Thymus (tissue), 14 donors: Measurements from ENCODE around the gene PLCXD1. TPM values are rescaled to one million over a fixed set of nuclear protein-coding genes. Genes with fewer than 3 reads are reported as not detected.
"Not testable (repeated sequence)": the region's sequence is repeated elsewhere in the genome, so short reads cannot be mapped to it uniquely, and the experiment has no call there.

Experiments used
- DNase-seq, 9 donors: peaks; one replicate each; pipeline ENCODE4 v3.0.0-alpha.2; 2013; ENCODE audit warnings: low spot score in 9 of 9, low read depth in 6 of 9, missing footprints in 1 of 9
- H3K27ac ChIP-seq, 2 donors: one replicate each; pipeline ENCODE4 v1.5.1; 2013; ENCODE audit warnings: control low read depth in 1 of 2, low read depth in 1 of 2, low read length in 1 of 2, mild to moderate bottlenecking in 1 of 2, moderate library complexity in 1 of 2
- H3K27me3 ChIP-seq, 2 donors: one replicate each; pipeline ENCODE4 v1.5.1; 2013; ENCODE audit warnings: low read length in 1 of 2; ENCODE audit not compliant: control insufficient read depth in 2 of 2, insufficient read depth in 1 of 2
- H3K36me3 ChIP-seq, 2 donors: one replicate each; pipeline ENCODE4 v1.5.1; 2013; ENCODE audit warnings: low read length in 1 of 2, mild to moderate bottlenecking in 1 of 2, moderate library complexity in 1 of 2; ENCODE audit not compliant: control insufficient read depth in 2 of 2, insufficient read depth in 2 of 2
- H3K4me1 ChIP-seq, 2 donors: one replicate each; pipeline ENCODE4 v1.5.1; 2013; ENCODE audit warnings: low read length in 2 of 2; ENCODE audit not compliant: control insufficient read depth in 2 of 2, insufficient read depth in 2 of 2
- H3K4me3 ChIP-seq, 2 donors: one replicate each; pipeline ENCODE4 v1.5.1; 2013; ENCODE audit warnings: low read length in 2 of 2, control low read depth in 1 of 2, mild to moderate bottlenecking in 1 of 2
- H3K9me3 ChIP-seq, 2 donors: one replicate each; pipeline ENCODE4 v1.5.1; 2013; ENCODE audit warnings: low read length in 1 of 2, mild to moderate bottlenecking in 1 of 2; ENCODE audit not compliant: control insufficient read depth in 2 of 2, insufficient read depth in 1 of 2
- WGBS: extraction: QIAGEN DNeasy Blood & Tissue Kit; methylation state at CpG from one replicate; pipeline ENCODE4 v1.1.7; 2013; 5-methylcytosine and 5-hydroxymethylcytosine counted together
- long read RNA-seq, 10 donors: transcript quantifications; one replicate each; lab custom pipeline, GENCODE V29; 2026
- polyA plus RNA-seq: library from polyadenylated mRNA; stranded (reverse); fragments of 200-250 nt; gene quantifications from one replicate; pipeline ENCODE4 v1.2.3, GENCODE V29; 2013
- total RNA-seq: library from RNA; stranded (reverse); fragments of 120-200 nt; gene quantifications from one replicate; pipeline ENCODE4 v1.2.4, GENCODE V29; 2013
- donor health status: healthy.

The PLCXD1 gene, protein sequence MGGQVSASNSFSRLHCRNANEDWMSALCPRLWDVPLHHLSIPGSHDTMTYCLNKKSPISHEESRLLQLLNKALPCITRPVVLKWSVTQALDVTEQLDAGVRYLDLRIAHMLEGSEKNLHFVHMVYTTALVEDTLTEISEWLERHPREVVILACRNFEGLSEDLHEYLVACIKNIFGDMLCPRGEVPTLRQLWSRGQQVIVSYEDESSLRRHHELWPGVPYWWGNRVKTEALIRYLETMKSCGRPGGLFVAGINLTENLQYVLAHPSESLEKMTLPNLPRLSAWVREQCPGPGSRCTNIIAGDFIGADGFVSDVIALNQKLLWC
- total RNA-seq, result 15.4 TPM
- polyA plus RNA-seq, result 11.7 TPM
- long read RNA-seq, donor 1, result 0 reads
- long read RNA-seq, donor 2, full-length matches to known transcripts, result 3 of 102 reads
- long read RNA-seq, donor 2, partial matches to known transcripts, result 99 of 102 reads
- long read RNA-seq, donor 2, other reads (novel, unspliced or antisense), result 0 of 102 reads
- long read RNA-seq, donor 3, partial matches to known transcripts, result 112 of 115 reads
- long read RNA-seq, donor 3, other reads (novel, unspliced or antisense), result 0 of 115 reads
- long read RNA-seq, donor 4, partial matches to known transcripts, result 19 of 19 reads
- long read RNA-seq, donor 4, other reads (novel, unspliced or antisense), result 0 of 19 reads
- long read RNA-seq, donor 5, partial matches to known transcripts, result 122 of 122 reads
- long read RNA-seq, donor 5, other reads (novel, unspliced or antisense), result 0 of 122 reads
- long read RNA-seq, donor 6, full-length matches to known transcripts, result 2 of 47 reads
- long read RNA-seq, donor 6, partial matches to known transcripts, result 45 of 47 reads
- long read RNA-seq, donor 6, other reads (novel, unspliced or antisense), result 0 of 47 reads
- long read RNA-seq, donor 7, full-length matches to known transcripts, result 2 of 16 reads
- long read RNA-seq, donor 7, partial matches to known transcripts, result 14 of 16 reads
- long read RNA-seq, donor 7, other reads (novel, unspliced or antisense), result 0 of 16 reads
- long read RNA-seq, donor 8, partial matches to known transcripts, result 14 of 14 reads
- long read RNA-seq, donor 8, other reads (novel, unspliced or antisense), result 0 of 14 reads
- long read RNA-seq, donor 9, partial matches to known transcripts, result 12 of 12 reads
- long read RNA-seq, donor 9, other reads (novel, unspliced or antisense), result 0 of 12 reads
- long read RNA-seq, donor 10, full-length matches to known transcripts, result 1 of 20 reads
- long read RNA-seq, donor 10, partial matches to known transcripts, result 19 of 20 reads
- long read RNA-seq, donor 10, other reads (novel, unspliced or antisense), result 0 of 20 reads

DNA sequence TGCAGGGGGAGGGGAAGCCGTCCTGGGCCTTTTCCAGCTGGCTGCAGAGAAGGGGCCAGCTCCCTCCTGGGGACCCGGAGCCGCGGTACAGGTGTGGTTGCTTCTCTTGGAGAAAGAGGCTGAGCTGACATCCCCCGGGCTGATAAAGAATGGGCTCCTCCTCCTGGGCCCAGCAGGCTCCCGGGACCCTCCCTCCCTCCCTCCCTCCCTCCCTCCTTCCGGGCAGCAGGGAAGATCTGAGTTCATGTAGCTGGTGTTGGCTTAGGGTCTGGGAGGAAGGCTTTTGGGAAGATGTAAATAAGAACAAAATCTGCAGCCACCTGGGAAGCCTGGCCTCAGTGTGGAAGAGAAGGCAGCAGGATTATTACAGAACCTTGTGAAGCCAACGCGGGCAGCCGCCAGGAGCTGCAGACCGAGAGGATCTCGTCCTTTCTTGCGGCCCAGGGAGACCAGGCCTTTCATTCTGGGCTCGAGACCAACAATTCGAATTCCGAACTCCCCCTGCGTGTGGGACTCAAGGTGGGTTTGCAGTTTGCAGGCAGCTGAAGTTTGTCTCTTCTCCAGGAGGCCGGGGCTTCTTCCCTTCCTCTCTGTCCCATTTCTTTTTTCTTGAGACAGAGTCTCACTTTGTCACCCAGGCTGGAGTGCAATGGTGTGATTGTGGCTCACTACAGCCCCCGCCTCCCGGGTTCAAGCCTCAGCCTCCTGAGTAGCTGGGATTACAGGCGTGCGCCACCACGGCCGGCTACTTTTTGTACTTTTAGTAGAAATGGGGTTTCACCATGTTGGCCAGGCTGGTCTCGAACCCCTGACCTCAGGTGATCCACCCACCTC lies at the start of gene PLCXD1:
Gene PLCXD1, plus strand, starts transcription at position 216 of the 834 bp plus-strand sequence. CDS start 2,807 bp downstream, outside the sequence.
- Histone ChIP-seq H3K4me1 (peaks cover 2 to 16% of the 10 kb centered on the region in 2 donors), H3K9me3 (no peaks in the 10 kb centered on the region), H3K27me3 (peaks cover 7% of the 10 kb centered on the region in 2 donors), H3K27ac (peak within 1 kb of the TSS; percentile 79 to 88), H3K4me3 (peak within 1 kb of the TSS; percentile 22 to 25), H3K36me3 (peaks cover 4 to 19% of the 10 kb centered on the region in 2 donors)
- WGBS, result 52% methylated on average over 25 of the region's 25 CpGs
- peak in 6 of 9 donors; percentile 23 to 67 (median 32) for DNase-seq

GRCh38 chrX:231637-232277 lies 49.4 kb upstream of the PLCXD1 start:
- WGBS, result no CpG with 5 or more reads among the region's 45 CpGs
- not testable (repeated sequence) for H3K9me3 ChIP-seq, H3K4me1 ChIP-seq, H3K36me3 ChIP-seq, H3K4me3 ChIP-seq, DNase-seq, H3K27ac ChIP-seq, H3K27me3 ChIP-seq

GRCh38 chrX:232278-232655 lies 48.9 kb upstream of the PLCXD1 start:
- H3K4me3 ChIP-seq, H3K36me3 ChIP-seq, DNase-seq, H3K9me3 ChIP-seq, H3K4me1 ChIP-seq, H3K27me3 ChIP-seq, H3K27ac ChIP-seq: not testable (repeated sequence)
- no CpG with 5 or more reads among the region's 42 CpGs for WGBS

- not testable (repeated sequence) for DNase-seq, H3K9me3 ChIP-seq, H3K4me3 ChIP-seq, H3K36me3 ChIP-seq, H3K27ac ChIP-seq, H3K4me1 ChIP-seq, H3K27me3 ChIP-seq
- no CpG with 5 or more reads among the region's 6 CpGs for WGBS
Measured at GRCh38 chrX:236201-236600, 45.0 kb upstream of the PLCXD1 start.

GRCh38 chrX:250965-251364 lies 30.2 kb upstream of the PLCXD1 start:
- H3K27ac ChIP-seq, result peak overlapping the region; percentile 33 to 43
- H3K4me1 ChIP-seq, result peaks cover 0 to 2% of the 10 kb centered on the region in 2 donors
- WGBS, result 72% methylated on average over 14 of the region's 14 CpGs
- H3K4me3 ChIP-seq, result peak overlapping the region in 1 of 2 donors; percentile 26
- peak in 1 of 9 donors; percentile 0 for DNase-seq
- no peaks in the 10 kb centered on the region for H3K36me3 ChIP-seq
- H3K27me3 ChIP-seq, result no peaks in the 10 kb centered on the region
- H3K9me3 ChIP-seq, result peaks cover 2 to 17% of the 10 kb centered on the region in 2 donors

GRCh38 chrX:251396-252243 lies 29.6 kb upstream of the PLCXD1 start:
- H3K9me3 ChIP-seq, result peaks cover 2 to 18% of the 10 kb centered on the region in 2 donors
- H3K36me3 ChIP-seq, H3K27me3 ChIP-seq, H3K27ac ChIP-seq, DNase-seq, H3K4me1 ChIP-seq, H3K4me3 ChIP-seq: not testable (repeated sequence)
- 89% methylated on average over 17 of the region's 17 CpGs for WGBS

GRCh38 chrX:252244-252956 lies 28.8 kb upstream of the PLCXD1 start:
- H3K4me3 ChIP-seq, result no peak overlapping the region
- DNase-seq, result no peak
- H3K9me3 ChIP-seq, result peaks cover 2 to 18% of the 10 kb centered on the region in 2 donors
- no peaks in the 10 kb centered on the region for H3K27me3 ChIP-seq
- H3K4me1 ChIP-seq, result peaks cover 0 to 2% of the 10 kb centered on the region in 2 donors
- H3K36me3 ChIP-seq, result no peaks in the 10 kb centered on the region
- WGBS, result 93% methylated on average over 12 of the region's 12 CpGs
- no peak overlapping the region for H3K27ac ChIP-seq
